ENCODE measurements around the gene SRRM2. TPM values are rescaled to one million over a fixed set of nuclear protein-coding genes. Genes with fewer than 3 reads are reported as not detected.

The SRRM2 gene
- total and polyA plus RNA-seq, 4 donors = 316 to 589 (median 447) TPM

- DNase-seq = no peak
- no peak overlapping the region for H3K9ac ChIP-seq (ENCODE audit: insufficient read depth in 1 of 2, low read length in 2 of 2)
- TF ChIP-seq CTCF (IDR thresholded peaks at IDR 0.05; ENCODE audit: control extremely low read depth, extremely low read depth) = no peak
- H3K27me3 ChIP-seq (ENCODE audit: control insufficient read depth in 3 of 3, insufficient read depth in 3 of 3, low read length in 2 of 3) = no peaks in the 10 kb centered on the region
- no peak for ATAC-seq (ENCODE audit: insufficient read depth, low FRiP score)
- H3K4me1 ChIP-seq (ENCODE audit: control insufficient read depth in 5 of 5, insufficient read depth in 5 of 5, low read length in 5 of 5) = no peaks in the 10 kb centered on the region
- no peaks in the 10 kb centered on the region for H3K36me3 ChIP-seq (ENCODE audit: control insufficient read depth in 4 of 4, insufficient read depth in 4 of 4, low read length in 4 of 4)
- WGBS, 2 donors = 76 to 77% methylated on average over 7 of the region's 7 CpGs
- no peak overlapping the region for H3K27ac ChIP-seq (ENCODE audit: low read depth in 1 of 2, low read length in 1 of 2)
- no peaks in the 10 kb centered on the region for H3K9me3 ChIP-seq (ENCODE audit: control insufficient read depth in 4 of 4, insufficient read depth in 3 of 4, low read length in 3 of 4)
- no peak overlapping the region for H3K4me3 ChIP-seq
Measured at GRCh38 chr16:2737895-2738418, 14.5 kb upstream of the SRRM2 start.

GRCh38 chr16:2738615-2739014 is 13.8 kb upstream of the SRRM2 start:
- 71 to 74% methylated on average over 5 of the region's 5 CpGs for WGBS, 2 donors

GRCh38 chr16:2739625-2740430 is 12.6 kb upstream of the SRRM2 start:
- 66 to 88% methylated on average over 8 of the region's 8 CpGs for WGBS, 2 donors
- Histone ChIP-seq H3K9me3 (ENCODE audit: control insufficient read depth in 4 of 4, insufficient read depth in 3 of 4, low read length in 3 of 4) (no peaks in the 10 kb centered on the region), H3K27ac (ENCODE audit: low read depth in 1 of 2, low read length in 1 of 2) (no peak overlapping the region), H3K27me3 (ENCODE audit: control insufficient read depth in 3 of 3, insufficient read depth in 3 of 3, low read length in 2 of 3) (no peaks in the 10 kb centered on the region), H3K4me1 (ENCODE audit: control insufficient read depth in 5 of 5, insufficient read depth in 5 of 5, low read length in 5 of 5) (no peaks in the 10 kb centered on the region), H3K4me3 (no peak overlapping the region), H3K36me3 (ENCODE audit: control insufficient read depth in 4 of 4, insufficient read depth in 4 of 4, low read length in 4 of 4) (no peaks in the 10 kb centered on the region), H3K9ac (ENCODE audit: insufficient read depth in 1 of 2, low read length in 2 of 2) (no peak overlapping the region)
- no peak for DNase-seq
- no peak for ATAC-seq (ENCODE audit: insufficient read depth, low FRiP score)
- no peak for TF ChIP-seq CTCF (IDR thresholded peaks at IDR 0.05; ENCODE audit: control extremely low read depth, extremely low read depth)

More at GRCh38 chr16:2738615-2739014, 13.8 kb upstream of the SRRM2 start:
- no peak for TF ChIP-seq CTCF (IDR thresholded peaks at IDR 0.05; ENCODE audit: control extremely low read depth, extremely low read depth)
- Histone ChIP-seq H3K4me3 (no peak overlapping the region), H3K9me3 (ENCODE audit: control insufficient read depth in 4 of 4, insufficient read depth in 3 of 4, low read length in 3 of 4) (no peaks in the 10 kb centered on the region), H3K27me3 (ENCODE audit: control insufficient read depth in 3 of 3, insufficient read depth in 3 of 3, low read length in 2 of 3) (no peaks in the 10 kb centered on the region), H3K9ac (ENCODE audit: insufficient read depth in 1 of 2, low read length in 2 of 2) (no peak overlapping the region), H3K36me3 (ENCODE audit: control insufficient read depth in 4 of 4, insufficient read depth in 4 of 4, low read length in 4 of 4) (no peaks in the 10 kb centered on the region), H3K4me1 (ENCODE audit: control insufficient read depth in 5 of 5, insufficient read depth in 5 of 5, low read length in 5 of 5) (no peaks in the 10 kb centered on the region), H3K27ac (ENCODE audit: low read depth in 1 of 2, low read length in 1 of 2) (no peak overlapping the region)
- DNase-seq (no peak), ATAC-seq (ENCODE audit: insufficient read depth, low FRiP score) (no peak)
